ENCODE data around the gene STIMATE.

- TF ChIP-seq EZH2 (IDR thresholded peaks at IDR 0.05; ENCODE audit: insufficient read depth, poor library complexity, severe bottlenecking) (no peak), EZH2phosphoT487 (IDR thresholded peaks at IDR 0.05; ENCODE audit: insufficient read depth, low read depth) (no peak)
Observed at GRCh38 chr3:52892625-52893311, 4.6 kb downstream of the STIMATE start.
